IMR-90 (cell line): ENCODE data around the gene PCNX2. TPM values are rescaled to one million over a fixed set of nuclear protein-coding genes. Genes with fewer than 3 reads are reported as not detected.
A peak's percentile ranks its signal among the peaks of the same experiment; 100 is the strongest.

Source experiments
- ATAC-seq: fragments of 200-7000 bp; cut with Tn5 transposase; 2 replicates; pipeline ENCODE4 v1.9.1; 2020; ENCODE audit warnings: low read depth, mild to moderate bottlenecking, moderate library complexity
- BruUV-seq: library from RNA; stranded (reverse); fragments of 400-500 nt; replicated peaks from 2 replicates; lab custom pipeline; 2021; lab: Mats Ljungman, UMichigan
- CTCF ChIA-PET: fragments of 300-600 bp; formaldehyde crosslinking; extraction: SDS; loops from one replicate; lab custom pipeline; 2021; ENCODE audit warnings: antibody characterized with exemption; lab: Yijun Ruan, JAX
- POLR2A ChIA-PET: fragments of 300-600 bp; sonication (Branson Sonifier 250); formaldehyde crosslinking; loops from one replicate; lab custom pipeline; 2022; ENCODE audit warnings: antibody characterized with exemption; ENCODE audit not compliant: unreplicated experiment; lab: Charles Lee
- DNase-seq: peaks from one replicate; pipeline ENCODE4 v3.0.0; 2013
- H2AFZ ChIP-seq: replicated peaks from 2 replicates; pipeline ENCODE3; 2013; ENCODE audit warnings: low read length, mild to moderate bottlenecking; ENCODE audit not compliant: poor library complexity
- H2AK5ac ChIP-seq: 2 replicates; pipeline ENCODE4 v1.6.1; 2013; ENCODE audit warnings: low read depth, low read length, inconsistent platforms
- H2AK9ac ChIP-seq: replicated peaks from 2 replicates; pipeline ENCODE3; 2013; ENCODE audit warnings: mild to moderate bottlenecking, low read depth, low read length, moderate library complexity; ENCODE audit not compliant: poor library complexity
- H2BK120ac ChIP-seq: 2 replicates; pipeline ENCODE4 v1.6.1; 2013; ENCODE audit warnings: low read depth, low read length, inconsistent platforms
- H2BK15ac ChIP-seq: 3 replicates; pipeline ENCODE4 v1.6.1; 2013; ENCODE audit warnings: low read depth, low read length, inconsistent platforms
- H2BK20ac ChIP-seq: 2 replicates; pipeline ENCODE4 v1.6.1; 2013; ENCODE audit warnings: low read depth, mild to moderate bottlenecking, inconsistent platforms, low read length, moderate library complexity
- H2BK5ac ChIP-seq: 2 replicates; pipeline ENCODE4 v1.6.1; 2013; ENCODE audit warnings: mild to moderate bottlenecking, low read depth, low read length, inconsistent platforms; ENCODE audit not compliant: poor library complexity, severe bottlenecking
- H3K14ac ChIP-seq: replicated peaks from 2 replicates; pipeline ENCODE4 v1.6.1; 2013; ENCODE audit warnings: low read depth, low read length, inconsistent platforms
- H3K18ac ChIP-seq: 2 replicates; pipeline ENCODE4 v1.6.1; 2013; ENCODE audit warnings: low read depth, low read length, control low read depth
- H3K23ac ChIP-seq: 2 replicates; pipeline ENCODE4 v1.6.1; 2013; ENCODE audit warnings: low read depth, low read length, inconsistent platforms
- H3K27ac ChIP-seq: 2 replicates; pipeline ENCODE4 v1.5.1; 2013; ENCODE audit warnings: mild to moderate bottlenecking, control low read depth, low read length; ENCODE audit not compliant: insufficient read depth
- H3K27me3 ChIP-seq: 2 replicates; pipeline ENCODE4 v1.6.1; 2013; ENCODE audit warnings: low read length; ENCODE audit not compliant: control insufficient read depth, insufficient read depth
- H3K36me3 ChIP-seq: 2 replicates; pipeline ENCODE4 v1.6.1; 2013; ENCODE audit warnings: low read length, mixed read lengths; ENCODE audit not compliant: control insufficient read depth, insufficient read depth
- H3K4ac ChIP-seq: 2 replicates; pipeline ENCODE4 v1.6.1; 2013; ENCODE audit warnings: low read depth, low read length, inconsistent platforms
- H3K4me1 ChIP-seq: 2 replicates; pipeline ENCODE4 v1.6.1; 2013; ENCODE audit warnings: low read length, mixed read lengths; ENCODE audit not compliant: control insufficient read depth, insufficient read depth
- H3K4me2 ChIP-seq: 2 replicates; pipeline ENCODE4 v1.6.1; 2013; ENCODE audit warnings: low read depth, mild to moderate bottlenecking, control low read depth, low read length, moderate library complexity
- H3K4me3 ChIP-seq: 2 replicates; pipeline ENCODE4 v1.5.1; 2013; ENCODE audit warnings: low read depth, mild to moderate bottlenecking, control low read depth, low read length, moderate library complexity; ENCODE audit not compliant: insufficient read depth
- H3K56ac ChIP-seq: 2 replicates; pipeline ENCODE4 v1.6.1; 2013; ENCODE audit warnings: low read length, inconsistent platforms; ENCODE audit not compliant: insufficient read depth; ENCODE audit errors: extremely low read depth
- H3K79me1 ChIP-seq, 2 experiments: 2 replicates each; pipeline ENCODE4 v1.6.1; 2013; ENCODE audit warnings: low read length in 2 of 2, inconsistent platforms in 1 of 2, low read depth in 1 of 2
- H3K9ac ChIP-seq: 2 replicates; pipeline ENCODE4 v1.6.1; 2013; ENCODE audit warnings: low read depth, low read length, control low read depth
- H3K9me1 ChIP-seq: 2 replicates; pipeline ENCODE4 v1.6.1; 2013; ENCODE audit warnings: low read length, inconsistent platforms; ENCODE audit not compliant: insufficient read depth
- H3K9me3 ChIP-seq: 2 replicates; pipeline ENCODE4 v1.6.1; 2013; ENCODE audit warnings: low read length; ENCODE audit not compliant: control insufficient read depth, insufficient read depth
- H4K20me1 ChIP-seq: 2 replicates; pipeline ENCODE4 v1.6.1; 2013; ENCODE audit warnings: low read length, inconsistent platforms; ENCODE audit not compliant: insufficient read depth
- H4K5ac ChIP-seq: 2 replicates; pipeline ENCODE4 v1.6.1; 2013; ENCODE audit warnings: mild to moderate bottlenecking, low read depth, low read length, control low read depth
- H4K8ac ChIP-seq, 2 experiments: 2 replicates each; pipeline ENCODE4 v1.6.1; 2013; ENCODE audit warnings: low read depth in 2 of 2, low read length in 2 of 2, control low read depth in 1 of 2, inconsistent platforms in 1 of 2
- H4K91ac ChIP-seq: 2 replicates; pipeline ENCODE4 v1.6.1; 2013; ENCODE audit warnings: low read depth, low read length, inconsistent platforms; ENCODE audit not compliant: insufficient read depth
- BHLHE40 ChIP-seq: fragments of 150-350 bp; IDR thresholded peaks from 2 replicates; pipeline ENCODE4 v1.6.1; 2016; ENCODE audit warnings: mild to moderate bottlenecking, low read depth, low read length
- CEBPB ChIP-seq: IDR thresholded peaks from 2 replicates; pipeline ENCODE4 v1.6.1; 2012; ENCODE audit warnings: low read depth, low read length, improper control_type of control experiment
- CHD1 ChIP-seq: IDR thresholded peaks from 2 replicates; pipeline ENCODE4 v1.6.1; 2012; ENCODE audit warnings: low read depth, low read length, improper control_type of control experiment
- FOS ChIP-seq: fragments of 150-350 bp; IDR thresholded peaks from 2 replicates; pipeline ENCODE4 v1.6.1; 2016; ENCODE audit warnings: low read depth, low read length
- MAFK ChIP-seq: IDR thresholded peaks from 2 replicates; pipeline ENCODE4 v1.6.1; 2012; ENCODE audit warnings: low read depth, low read length, improper control_type of control experiment
- NFE2L2 ChIP-seq: fragments of 150-350 bp; IDR thresholded peaks from 2 replicates; pipeline ENCODE4 v1.6.1; 2016; ENCODE audit warnings: low read depth, mild to moderate bottlenecking, low read length
- POLR2A ChIP-seq: IDR thresholded peaks from 2 replicates; pipeline ENCODE4 v1.6.1; 2012; ENCODE audit warnings: mild to moderate bottlenecking, low read depth, low read length
- RAD21 ChIP-seq: IDR thresholded peaks from 2 replicates; pipeline ENCODE4 v1.6.1; 2012; ENCODE audit warnings: low read length, improper control_type of control experiment
- RCOR1 ChIP-seq: IDR thresholded peaks from 2 replicates; pipeline ENCODE4 v1.6.1; 2012; ENCODE audit warnings: mild to moderate bottlenecking, low read length, improper control_type of control experiment; ENCODE audit not compliant: insufficient replicate concordance
- RFX5 ChIP-seq: IDR thresholded peaks from 2 replicates; pipeline ENCODE4 v1.8.0; 2012; ENCODE audit warnings: low read depth, mild to moderate bottlenecking, low read length, moderate library complexity
- SMC3 ChIP-seq: fragments of 150-350 bp; IDR thresholded peaks from 2 replicates; pipeline ENCODE4 v1.6.1; 2016; ENCODE audit warnings: low read depth, mild to moderate bottlenecking, antibody characterized with exemption, low read length, moderate library complexity
- WGBS, 2 experiments: methylation state at CpG; one replicate each; pipeline versions ENCODE4 v1.1.5 to v1.1.7; 2013; ENCODE audit warnings: missing lambda C conversion rate in 2 of 2; ENCODE audit not compliant: insufficient read length in 1 of 2; ENCODE audit errors: extremely low coverage in 2 of 2; 5-methylcytosine and 5-hydroxymethylcytosine counted together
- dilution Hi-C: fragments of 300-500 bp; cut with HindIII; formaldehyde crosslinking; loops from one replicate; pipeline ENCODE4 v1.14.3; 2018; ENCODE audit warnings: low sequenced_read_pairs; ENCODE audit not compliant: unreplicated experiment
- in situ Hi-C: fragments of 300-500 bp; cut with MboI; formaldehyde crosslinking; loops from 3 replicates; pipeline ENCODE4 v1.14.3; 2019; ENCODE audit warnings: low sequenced_read_pairs, inconsistent platforms, mixed read lengths
- intact Hi-C: fragments of 100-400 bp; cut with micrococcal nuclease; formaldehyde crosslinking; loops from 2 replicates; pipeline ENCODE4 v1.10.0; 2022
- polyA plus RNA-seq, 3 experiments: library from polyadenylated mRNA; depleted of rRNA; stranded (reverse); fragments of >200 nt; gene quantifications; 2 replicates each; pipeline ENCODE4 v1.2.3, GENCODE V29; 2012; ENCODE audit warnings: low replicate concordance in 1 of 3
- total RNA-seq: library from RNA; depleted of rRNA; stranded (reverse); fragments of >200 nt; gene quantifications from 2 replicates; pipeline ENCODE4 v1.2.3, GENCODE V29; 2012
- TF ChIP-seq, protein P1 (sequence below): fragments of 150-350 bp; IDR thresholded peaks from 2 replicates; pipeline ENCODE4 v1.6.1; 2016; ENCODE audit warnings: low read depth, mild to moderate bottlenecking, low read length, moderate library complexity, borderline replicate concordance

Gene PCNX2
- total and polyA plus RNA-seq, 2 of the 4 experiments (the other 2 are of a cell fraction) = 15.9 to 22.6 TPM

DNA sequence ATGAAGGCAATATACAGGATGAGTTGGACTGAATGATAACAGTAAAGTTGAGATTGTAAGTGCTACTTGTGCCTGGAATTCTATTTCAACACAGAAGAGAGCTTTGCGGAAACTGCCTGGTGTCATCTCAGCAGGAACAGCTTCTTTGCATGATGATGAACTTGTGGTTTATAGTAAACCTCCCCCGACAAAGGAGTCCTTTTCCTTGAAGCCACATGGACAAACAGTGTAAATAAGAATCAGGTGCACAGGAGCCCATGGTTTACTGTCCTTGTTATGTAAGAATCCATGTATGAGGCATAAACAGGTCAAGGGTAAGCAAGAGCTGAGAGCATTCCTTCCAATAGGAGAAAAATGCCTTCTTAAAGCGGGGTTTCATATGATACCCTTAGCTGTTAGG, 66.2 kb downstream of the PCNX2 start:
- H2BK120ac ChIP-seq = no peak overlapping the region
- no peaks in the 10 kb centered on the region for H4K20me1 ChIP-seq
- H3K27me3 ChIP-seq = no peaks in the 10 kb centered on the region
- no peak overlapping the region for H2BK20ac ChIP-seq
- H3K4me3 ChIP-seq = no peak overlapping the region
- in situ Hi-C loops = no loop called here
- H4K5ac ChIP-seq = no peak overlapping the region
- H3K36me3 ChIP-seq = peaks cover 7% of the 10 kb centered on the region
- no peak overlapping the region for H4K91ac ChIP-seq
- H2AK9ac ChIP-seq = no peak overlapping the region
- no peak overlapping the region for H3K27ac ChIP-seq
- H3K18ac ChIP-seq = no peak overlapping the region
- no peak overlapping the region for H3K9ac ChIP-seq
- no peaks in the 10 kb centered on the region for H3K9me3 ChIP-seq
- CTCF ChIA-PET = interaction anchor here (0.6 kb wide), 1 partner anchor 339 kb away, joined by 3 read pairs; no protein-coding TSS in a partner anchor
- H2AK5ac ChIP-seq = no peak overlapping the region
- H3K14ac ChIP-seq = no peak overlapping the region
- TF ChIP-seq RAD21 (no peak), POLR2A (no peak), MAFK (no peak), BHLHE40 (no peak), NFE2L2 (no peak), SMC3 (no peak), RFX5 (no peak), CEBPB (no peak), FOS (no peak), RCOR1 (no peak), CHD1 (no peak)
- TF ChIP-seq, protein P1, sequence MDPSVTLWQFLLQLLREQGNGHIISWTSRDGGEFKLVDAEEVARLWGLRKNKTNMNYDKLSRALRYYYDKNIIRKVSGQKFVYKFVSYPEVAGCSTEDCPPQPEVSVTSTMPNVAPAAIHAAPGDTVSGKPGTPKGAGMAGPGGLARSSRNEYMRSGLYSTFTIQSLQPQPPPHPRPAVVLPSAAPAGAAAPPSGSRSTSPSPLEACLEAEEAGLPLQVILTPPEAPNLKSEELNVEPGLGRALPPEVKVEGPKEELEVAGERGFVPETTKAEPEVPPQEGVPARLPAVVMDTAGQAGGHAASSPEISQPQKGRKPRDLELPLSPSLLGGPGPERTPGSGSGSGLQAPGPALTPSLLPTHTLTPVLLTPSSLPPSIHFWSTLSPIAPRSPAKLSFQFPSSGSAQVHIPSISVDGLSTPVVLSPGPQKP = no peak
- no TSS peak for BruUV-seq
- dilution Hi-C loops = no loop called here
- DNase-seq (peak; percentile 11), ATAC-seq (no peak)
- no peaks in the 10 kb centered on the region for H3K79me1 ChIP-seq
- intact Hi-C loops = no loop called here
- H3K9me1 ChIP-seq = no peaks in the 10 kb centered on the region; the same call in 1 of the 2 replicates
- WGBS, 2 experiments = 80% methylated on average over 1 of the region's 3 CpGs; no CpG with 5 or more reads in 1 of the 2 experiments
- H2BK5ac ChIP-seq = no peak overlapping the region
- H2BK15ac ChIP-seq = no peak overlapping the region
- H4K8ac ChIP-seq = no peak overlapping the region
- no peak overlapping the region for H2AFZ ChIP-seq
- H3K4ac ChIP-seq = no peak overlapping the region
- H3K23ac ChIP-seq = no peak overlapping the region
- POLR2A ChIA-PET = no interaction called here
- no peak overlapping the region for H3K4me2 ChIP-seq
- peaks cover 2% of the 10 kb centered on the region for H3K4me1 ChIP-seq
- no peak overlapping the region for H3K56ac ChIP-seq
